Vagina (tissue), 2 donors: Measurements from ENCODE around the gene FOXA2.

Source experiments
- CTCF ChIP-seq, 3 experiments: fragments of 450-650 bp in 2 of 3; fragments of 200-600 bp in 1 of 3; sonication (generic) in 1 of 3; IDR thresholded peaks; one replicate each; pipeline ENCODE4 v1.5.1; 2017 to 2019; ENCODE audit warnings: antibody characterized with exemption in 3 of 3, mild to moderate bottlenecking in 2 of 3, moderate library complexity in 2 of 3
- POLR2AphosphoS5 ChIP-seq, 2 donors: sonication (generic); formaldehyde crosslinking; IDR thresholded peaks; one replicate each; pipeline ENCODE4 v1.9.0; 2017; ENCODE audit warnings: antibody characterized with exemption in 2 of 2, mild to moderate bottlenecking in 2 of 2, low read depth in 1 of 2; ENCODE audit not compliant: insufficient read depth in 1 of 2

DNA sequence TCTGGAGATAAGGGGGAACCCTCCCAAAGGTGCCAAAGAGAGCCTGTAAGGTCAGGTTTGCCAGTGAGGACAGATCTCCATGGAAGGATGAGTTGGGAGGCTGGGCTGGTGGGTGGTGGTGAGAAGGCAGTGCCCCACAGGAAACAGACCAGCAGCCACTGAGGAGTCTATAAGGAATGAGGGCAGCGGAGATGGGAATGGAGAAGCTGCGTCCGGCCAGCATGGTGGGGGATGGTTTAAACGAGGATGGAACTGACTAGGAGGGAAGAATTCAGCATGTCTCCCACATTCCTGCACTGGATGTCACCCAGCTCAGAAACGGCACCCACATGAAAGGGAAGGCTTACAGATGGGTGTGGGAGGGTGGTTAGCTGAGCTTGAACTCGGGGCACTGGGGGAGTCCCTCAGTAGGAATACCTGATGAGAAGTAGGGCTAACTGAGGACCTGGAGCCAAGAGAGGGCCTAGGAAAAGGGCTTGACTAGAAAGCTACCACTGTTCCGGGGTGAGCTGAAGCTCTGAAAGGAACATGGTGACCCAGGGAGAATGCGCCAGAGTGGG lies 53.2 kb downstream of the FOXA2 start:
- TF ChIP-seq POLR2AphosphoS5 (IDR thresholded peaks at IDR 0.05; ENCODE audit: insufficient read depth in 1 of 2, low read depth in 1 of 2) (no peak), CTCF (IDR thresholded peaks at IDR 0.05) (no peak)
